Hematopoietic multipotent progenitor cell treated with erythropoietin and hydrocortisone succinate and interleukin-3 and kit ligand, for 4 days (in vitro differentiated cells): ENCODE results near the gene HLA-DMA.

Experiments used
- DNase-seq: peaks from one replicate; pipeline ENCODE4 v3.0.0-alpha.2; 2015

The HLA-DMA gene

DNA sequence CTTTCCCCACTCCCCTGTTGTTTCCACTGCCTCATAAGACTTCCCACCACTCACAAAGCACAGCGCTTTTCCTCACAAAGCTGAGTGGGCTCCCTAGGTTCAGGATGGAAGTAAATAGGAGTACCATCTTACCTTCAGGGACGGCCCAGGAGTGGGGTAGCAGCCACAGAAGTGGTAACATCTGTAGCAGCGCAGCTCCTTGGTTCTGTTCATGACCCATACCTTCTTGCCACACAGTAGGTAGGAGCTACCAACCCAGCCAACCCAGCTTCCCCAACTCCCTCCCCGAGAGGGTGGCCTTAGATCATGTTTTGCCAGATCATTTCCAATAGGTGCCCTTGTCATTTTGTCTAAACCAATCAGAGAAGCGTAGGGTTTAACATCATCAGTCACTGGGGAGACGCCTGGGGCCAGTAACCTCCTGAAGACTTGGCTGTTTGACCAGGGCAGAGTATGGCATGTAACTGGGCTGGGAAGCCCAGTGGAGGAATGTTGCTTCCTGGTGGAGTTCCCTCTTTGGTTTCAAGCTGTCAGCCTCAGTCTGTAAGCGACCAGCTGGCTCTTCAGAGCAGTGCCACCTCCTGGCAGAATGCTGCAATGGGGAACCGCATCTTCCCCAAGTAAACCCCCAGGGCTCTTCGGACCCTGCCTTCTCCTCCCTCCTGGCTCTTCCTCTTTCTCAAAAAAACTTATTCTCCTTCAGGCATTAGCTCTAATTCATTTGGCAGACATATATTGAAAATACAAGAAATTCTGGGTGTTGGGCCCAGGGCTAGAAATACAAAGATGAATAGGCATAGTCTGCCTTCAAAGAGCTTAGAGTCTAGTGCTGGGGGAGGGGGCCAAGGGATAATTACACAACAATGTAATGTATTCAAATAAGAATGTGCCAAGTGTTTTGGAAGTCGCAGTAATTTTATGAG lies at the start of gene HLA-DMA:
TSS of gene HLA-DMA (minus strand) at position 281 of the 923 bp plus-strand sequence. CDS start at position 220, 61 bp downstream.
- DNase-seq = peak; percentile 97

DNA sequence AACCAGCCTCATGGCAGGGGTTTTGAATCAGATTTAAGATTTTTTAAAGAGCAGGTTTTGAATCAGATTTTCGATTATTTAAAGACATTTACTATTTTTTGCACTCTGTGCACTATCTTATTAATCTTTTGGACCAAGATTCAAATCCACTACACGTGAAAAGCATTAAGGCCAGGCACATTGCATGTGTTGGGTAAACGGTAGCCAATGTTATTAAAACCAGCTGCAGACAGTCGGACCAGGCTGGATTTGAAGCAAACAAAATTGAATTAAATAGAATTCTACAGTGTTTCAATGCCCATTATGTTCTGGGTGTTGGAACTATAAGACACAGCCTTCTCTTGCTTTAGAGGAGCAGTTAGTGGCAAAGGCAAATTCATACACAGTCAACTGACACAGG lies 48.8 kb upstream of the HLA-DMA start:
- no peak for DNase-seq

GRCh38 chr6:33000055-33000454 lies 47.2 kb upstream of the HLA-DMA start:
- DNase-seq = peak; percentile 64

DNA sequence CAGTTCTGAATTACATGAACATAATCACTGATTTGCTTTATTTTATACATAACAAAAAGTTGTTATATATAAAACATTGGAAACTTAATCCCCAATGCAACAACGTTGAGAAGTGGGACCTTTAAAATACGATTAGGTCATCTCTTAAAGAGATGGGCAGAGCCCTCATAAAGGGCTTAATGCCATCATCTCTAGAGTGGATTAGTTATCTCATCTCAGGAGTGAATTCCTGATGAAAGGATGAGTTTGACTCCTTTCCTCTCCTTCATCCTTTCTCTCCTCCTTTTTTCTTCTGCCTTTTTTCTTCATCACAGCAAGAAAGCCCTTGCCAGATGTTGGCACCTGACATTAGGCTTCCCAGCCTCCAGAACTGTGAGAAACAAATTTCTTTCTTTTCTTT lies 42.6 kb upstream of the HLA-DMA start:
- no peak for DNase-seq

DNA sequence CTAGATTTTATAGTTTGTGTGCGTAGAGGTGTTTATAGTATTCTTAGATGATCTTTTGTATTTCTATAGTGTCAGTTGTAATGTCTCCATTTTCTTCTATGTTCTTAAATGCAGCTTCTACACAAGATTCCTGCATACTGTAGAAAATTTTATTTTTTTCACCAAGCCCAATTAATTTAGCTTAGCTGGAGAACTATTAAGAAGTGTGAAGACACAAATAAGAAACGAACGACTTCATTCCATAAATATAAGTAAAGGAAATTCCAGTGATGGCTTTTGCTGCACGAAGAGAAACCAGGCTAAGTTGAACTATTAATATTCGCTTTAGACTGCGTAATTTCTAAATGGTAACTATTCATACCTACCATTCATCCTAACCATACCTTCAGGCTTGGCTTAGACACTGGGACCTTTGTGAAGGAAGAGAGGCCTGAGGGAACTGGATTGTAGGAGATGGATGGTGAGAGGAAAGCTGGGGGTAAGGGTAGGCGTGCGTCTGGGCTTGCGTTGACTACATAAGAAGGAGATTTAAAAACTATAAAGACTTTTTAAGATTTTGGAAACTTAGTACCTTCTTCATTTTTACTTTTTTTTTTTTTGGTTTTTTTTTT lies 40.6 kb upstream of the HLA-DMA start:
- no peak for DNase-seq

DNA sequence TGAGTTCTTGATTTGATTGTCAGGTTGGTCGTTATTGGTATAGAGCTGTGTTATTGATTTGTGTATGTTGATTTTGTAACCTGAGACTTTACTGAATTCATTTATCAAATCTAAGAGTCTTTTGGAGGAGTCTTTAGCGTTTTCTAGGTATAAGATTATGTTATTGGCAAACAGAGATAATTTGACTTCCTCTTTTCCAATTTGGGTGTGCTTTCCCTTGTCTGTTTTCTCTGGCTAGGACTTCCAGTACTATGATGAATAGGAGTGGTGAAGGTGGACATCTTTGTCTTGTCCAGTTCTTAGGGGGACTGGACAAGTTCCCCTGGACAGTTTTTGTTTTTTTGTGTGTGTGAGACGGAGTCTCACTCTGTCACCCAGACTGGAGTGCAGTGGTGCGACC lies 39.1 kb upstream of the HLA-DMA start:
- DNase-seq = no peak

DNA sequence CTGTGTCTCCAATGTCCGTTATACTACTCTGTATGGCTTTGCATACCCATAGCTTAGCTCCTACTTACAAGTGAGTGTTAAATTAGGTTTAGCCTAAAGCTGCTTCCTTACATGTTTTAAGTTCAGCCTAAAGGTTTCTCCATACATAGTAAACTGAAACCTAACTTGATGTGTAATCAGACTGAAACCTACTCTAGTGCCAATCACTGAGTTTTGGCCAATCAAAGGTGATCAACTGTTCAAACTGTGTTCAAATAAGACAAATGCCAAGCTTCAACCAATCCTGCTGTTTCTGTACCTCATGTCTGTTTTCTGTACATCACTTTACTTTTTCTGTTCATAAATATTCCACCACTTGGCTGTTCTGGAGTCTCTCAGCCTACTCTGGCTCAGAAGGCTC lies 36.5 kb upstream of the HLA-DMA start:
- no peak for DNase-seq

DNA sequence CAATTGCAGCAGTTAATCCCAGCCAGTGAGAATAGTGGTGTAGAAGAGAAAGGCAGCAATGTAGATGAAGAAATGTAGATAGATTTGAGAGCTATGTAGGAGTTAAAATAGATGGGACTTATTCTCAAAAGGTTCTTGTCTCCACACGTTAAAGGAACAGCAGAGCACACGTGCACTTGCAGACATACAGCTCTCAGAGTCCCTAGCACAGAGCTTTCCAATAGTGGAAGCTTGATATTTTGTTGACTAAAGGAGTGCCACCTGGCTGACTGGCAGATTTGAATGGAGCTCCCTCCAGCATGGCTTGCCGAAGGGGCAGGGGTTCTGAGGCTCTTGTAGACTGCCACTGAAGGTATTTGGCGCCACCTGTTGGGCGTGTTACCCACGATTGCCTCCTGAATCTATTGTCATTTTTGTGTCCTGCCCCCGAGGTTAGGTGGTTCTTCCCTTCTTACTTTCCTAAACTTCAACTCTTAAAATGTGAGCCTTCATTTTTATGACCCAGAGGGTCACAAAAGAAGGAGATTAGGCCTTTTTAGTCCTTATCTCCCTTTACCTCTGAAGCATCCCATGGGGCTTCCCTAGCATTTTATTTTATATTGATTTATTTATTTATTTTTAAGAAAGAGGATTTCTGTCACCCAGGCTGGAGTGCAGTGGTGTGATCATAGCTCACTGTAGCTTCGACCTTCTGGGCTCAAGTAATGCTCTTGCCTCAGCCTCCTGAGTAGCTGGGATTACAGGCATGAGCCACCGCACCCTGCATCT lies 31.9 kb upstream of the HLA-DMA start:
- DNase-seq = peak; percentile 95

- DNase-seq = peak; percentile 65
These were observed 31.2 kb upstream of the HLA-DMA start for GRCh38 chr6:32983964-32984621.

- DNase-seq = no peak
These were observed 30.6 kb upstream of the HLA-DMA start for GRCh38 chr6:32983493-32983848.

DNA sequence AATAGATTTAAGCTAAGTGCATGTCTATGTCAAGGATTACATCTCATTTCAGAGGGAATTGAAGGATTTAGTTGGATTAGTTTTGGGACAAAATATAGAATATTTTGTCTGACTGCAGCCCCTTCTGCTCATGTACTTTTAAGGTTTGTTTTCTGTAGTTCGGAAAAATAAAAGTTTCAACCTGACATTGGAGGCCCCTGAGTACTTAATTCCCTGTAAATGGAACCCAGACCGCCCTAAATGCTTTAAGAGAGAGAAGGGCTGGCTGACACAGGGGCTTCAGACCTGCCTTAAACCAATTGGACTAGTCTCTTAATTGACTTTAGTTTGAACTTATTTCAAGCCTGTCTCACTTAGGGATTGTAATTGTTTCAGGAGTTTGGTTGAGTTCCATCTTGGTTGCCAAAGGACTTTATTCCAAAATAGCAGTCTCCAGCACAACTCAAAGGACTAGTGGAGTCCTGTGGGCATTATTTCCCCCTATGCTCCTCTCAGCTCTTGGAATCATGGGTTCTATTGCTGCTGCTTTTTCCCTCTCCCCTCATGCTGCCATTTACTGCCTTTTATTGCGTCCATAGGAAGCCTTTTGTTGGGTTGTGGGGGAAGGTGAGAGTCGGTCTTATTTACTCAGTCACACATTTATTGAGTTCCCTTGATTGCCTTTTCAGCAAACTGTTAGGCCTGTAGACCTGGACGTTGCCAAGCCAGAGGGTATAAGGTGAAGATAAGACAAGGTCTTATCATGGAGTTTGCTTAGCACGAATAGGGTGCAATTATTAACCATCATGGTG lies 30.0 kb upstream of the HLA-DMA start:
- no peak for DNase-seq

DNA sequence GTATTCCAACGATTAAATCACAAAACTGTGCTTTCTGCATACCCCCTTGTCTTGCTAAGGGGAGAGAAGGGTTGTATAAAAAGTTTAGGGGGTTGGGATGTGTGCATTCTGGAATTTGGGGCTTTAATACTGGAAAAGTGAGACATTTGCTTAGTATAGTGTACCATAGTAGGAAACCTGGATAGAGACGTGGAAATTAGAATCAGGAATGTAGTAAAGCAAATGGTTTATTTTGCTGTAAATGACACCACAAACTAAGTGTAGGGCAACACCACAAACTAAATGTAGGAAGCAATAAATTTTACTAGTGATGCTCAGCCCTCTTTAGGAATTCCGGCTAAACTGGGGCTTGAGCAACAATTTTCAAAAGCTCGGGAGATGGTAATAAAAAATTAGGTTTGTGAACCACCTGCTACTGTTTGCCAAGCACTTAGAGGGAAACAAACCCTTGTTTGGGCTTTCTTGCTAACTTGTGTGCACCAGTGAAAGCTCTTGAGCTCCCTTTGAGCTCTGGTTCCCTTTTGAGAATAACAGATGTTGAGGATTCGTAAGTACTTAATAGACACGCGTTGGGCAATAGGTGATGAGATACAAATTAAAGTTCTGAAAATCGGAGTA lies 29.3 kb upstream of the HLA-DMA start:
- DNase-seq = peak; percentile 54

DNA sequence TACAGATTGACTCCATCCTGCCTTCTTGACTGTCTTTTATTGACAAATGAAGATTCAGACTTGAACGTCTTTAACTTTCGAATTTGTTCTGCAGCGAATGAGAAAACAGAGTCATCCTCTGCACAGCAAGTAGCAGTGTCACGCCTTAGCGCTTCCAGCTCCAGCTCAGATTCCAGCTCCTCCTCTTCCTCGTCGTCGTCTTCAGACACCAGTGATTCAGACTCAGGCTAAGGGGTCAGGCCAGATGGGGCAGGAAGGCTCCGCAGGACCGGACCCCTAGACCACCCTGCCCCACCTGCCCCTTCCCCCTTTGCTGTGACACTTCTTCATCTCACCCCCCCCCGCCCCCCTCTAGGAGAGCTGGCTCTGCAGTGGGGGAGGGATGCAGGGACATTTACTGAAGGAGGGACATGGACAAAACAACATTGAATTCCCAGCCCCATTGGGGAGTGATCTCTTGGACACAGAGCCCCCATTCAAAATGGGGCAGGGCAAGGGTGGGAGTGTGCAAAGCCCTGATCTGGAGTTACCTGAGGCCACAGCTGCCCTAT lies 27.7 kb upstream of the HLA-DMA start:
- no peak for DNase-seq

DNA sequence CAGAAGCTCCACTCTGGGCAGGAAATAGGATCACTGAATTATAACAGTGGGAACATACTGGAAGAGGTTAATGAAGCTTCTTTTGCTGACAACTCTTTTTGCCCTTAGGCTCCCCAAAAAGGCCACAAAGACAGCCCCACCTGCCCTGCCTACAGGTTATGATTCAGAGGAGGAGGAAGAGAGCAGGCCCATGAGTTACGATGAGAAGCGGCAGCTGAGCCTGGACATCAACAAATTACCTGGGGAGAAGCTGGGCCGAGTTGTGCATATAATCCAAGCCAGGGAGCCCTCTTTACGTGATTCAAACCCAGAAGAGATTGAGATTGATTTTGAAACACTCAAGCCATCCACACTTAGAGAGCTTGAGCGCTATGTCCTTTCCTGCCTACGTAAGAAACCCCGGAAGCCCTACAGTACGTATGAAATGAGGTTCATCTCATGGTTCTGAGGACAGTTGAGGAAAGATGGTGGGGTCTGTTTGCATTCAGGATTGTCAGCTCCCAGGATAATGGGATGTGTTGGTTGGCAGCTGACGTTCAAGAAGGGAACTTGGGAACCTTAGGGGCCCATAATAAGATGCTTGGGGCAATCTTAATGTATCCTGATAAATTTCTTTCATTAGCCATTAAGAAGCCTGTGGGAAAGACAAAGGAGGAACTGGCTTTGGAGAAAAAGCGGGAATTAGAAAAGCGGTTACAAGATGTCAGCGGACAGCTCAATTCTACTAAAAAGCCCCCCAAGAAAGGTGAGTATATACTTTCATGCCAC lies 27.0 kb upstream of the HLA-DMA start:
- DNase-seq = no peak

DNA sequence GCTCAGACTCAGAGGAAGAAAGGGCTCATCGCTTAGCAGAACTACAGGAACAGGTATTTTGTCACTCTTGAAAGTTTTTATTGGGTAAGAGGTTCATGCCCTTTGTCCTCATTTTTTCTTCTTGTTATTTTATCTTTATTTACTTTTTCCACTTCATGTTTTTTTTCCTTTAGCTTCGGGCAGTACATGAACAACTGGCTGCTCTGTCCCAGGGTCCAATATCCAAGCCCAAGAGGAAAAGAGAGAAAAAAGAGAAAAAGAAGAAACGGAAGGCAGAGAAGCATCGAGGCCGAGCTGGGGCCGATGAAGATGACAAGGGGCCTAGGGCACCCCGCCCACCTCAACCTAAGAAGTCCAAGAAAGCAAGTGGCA lies 25.0 kb upstream of the HLA-DMA start:
- DNase-seq = no peak

DNA sequence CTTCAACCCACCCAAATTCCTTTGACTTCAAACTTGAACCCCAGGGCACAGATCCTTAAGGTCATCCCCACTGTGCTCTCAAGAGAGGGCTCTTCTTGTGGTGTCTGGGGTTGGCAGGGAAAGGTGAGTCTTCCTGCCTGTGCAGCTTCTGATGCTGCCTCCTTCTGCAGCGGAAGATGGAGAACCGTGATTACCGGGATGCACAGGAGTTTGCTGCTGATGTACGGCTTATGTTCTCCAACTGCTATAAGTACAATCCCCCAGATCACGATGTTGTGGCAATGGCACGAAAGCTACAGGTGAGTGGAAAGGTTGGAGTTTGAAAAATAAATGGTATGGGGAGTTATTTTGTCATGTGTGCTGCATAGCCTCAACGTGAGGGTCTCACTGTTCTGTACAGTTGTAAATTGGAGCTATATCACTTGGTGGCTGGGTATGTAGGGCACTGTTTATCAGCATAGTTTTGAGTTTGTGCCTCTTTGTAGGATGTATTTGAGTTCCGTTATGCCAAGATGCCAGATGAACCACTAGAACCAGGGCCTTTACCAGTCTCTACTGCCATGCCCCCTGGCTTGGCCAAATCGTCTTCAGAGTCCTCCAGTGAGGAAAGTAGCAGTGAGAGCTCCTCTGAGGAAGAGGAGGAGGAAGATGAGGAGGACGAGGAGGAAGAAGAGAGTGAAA lies 24.5 kb upstream of the HLA-DMA start:
- no peak for DNase-seq

GRCh38 chr6:32976334-32977069 lies 23.6 kb upstream of the HLA-DMA start:
- no peak for DNase-seq

DNA sequence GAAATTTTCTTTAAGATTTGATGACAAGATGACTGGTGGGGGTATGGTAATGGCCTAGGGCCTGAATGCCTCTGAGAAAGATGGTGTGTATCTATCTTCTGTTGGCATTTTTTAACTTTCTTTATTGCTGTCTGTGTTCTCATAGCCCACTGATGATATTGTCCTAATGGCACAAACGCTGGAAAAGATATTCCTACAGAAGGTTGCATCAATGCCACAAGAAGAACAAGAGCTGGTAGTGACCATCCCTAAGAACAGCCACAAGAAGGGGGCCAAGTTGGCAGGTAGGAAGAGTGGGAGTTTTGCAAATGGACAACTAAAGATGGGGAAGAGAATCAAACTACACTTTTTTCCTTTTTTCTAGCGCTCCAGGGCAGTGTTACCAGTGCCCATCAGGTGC lies 23.0 kb upstream of the HLA-DMA start:
- no peak for DNase-seq

- DNase-seq = no peak
These were observed 21.8 kb upstream of the HLA-DMA start for GRCh38 chr6:32974541-32975308.
